MCF 10A (cell line): Measurements from ENCODE around the gene PRR13. TPM values are rescaled to one million over a fixed set of nuclear protein-coding genes. Genes with fewer than 3 reads are reported as not detected.

ENCODE experiments used
- BruUV-seq: library from RNA; stranded (reverse); fragments of 400-500 nt; replicated peaks from 2 replicates; lab custom pipeline; 2021; lab: Mats Ljungman, UMichigan
- CTCF ChIA-PET: fragments of 300-600 bp; sonication (Branson Sonifier 250); formaldehyde crosslinking; extraction: SDS; loops from one replicate; lab custom pipeline; 2021; ENCODE audit warnings: antibody characterized with exemption, inconsistent platforms; lab: Yijun Ruan, JAX
- POLR2A ChIA-PET: fragments of 300-600, 350-650 bp; sonication (Branson Sonifier 250); formaldehyde crosslinking; extraction: SDS; loops from one replicate; lab custom pipeline; 2020; ENCODE audit warnings: antibody characterized with exemption, inconsistent platforms; lab: Yijun Ruan, JAX
- DNase-seq: peaks from one replicate; pipeline ENCODE4 v3.0.0-alpha.2; 2018; ENCODE audit not compliant: unreplicated experiment
- H3K27ac Mint-ChIP-seq: one replicate; pipeline ENCODE4 v1.8.0; 2022; ENCODE audit warnings: mild to moderate bottlenecking, low read depth, mixed read lengths; ENCODE audit not compliant: unreplicated experiment
- H3K27me3 Mint-ChIP-seq: one replicate; pipeline ENCODE4 v1.8.0; 2022; ENCODE audit warnings: mixed read lengths; ENCODE audit not compliant: insufficient read depth, unreplicated experiment
- H3K36me3 Mint-ChIP-seq: one replicate; pipeline ENCODE4 v1.8.0; 2022; ENCODE audit warnings: mild to moderate bottlenecking, moderate library complexity, mixed read lengths; ENCODE audit not compliant: insufficient read depth, unreplicated experiment
- H3K4me1 Mint-ChIP-seq: one replicate; pipeline ENCODE4 v1.8.0; 2022; ENCODE audit warnings: mixed read lengths; ENCODE audit not compliant: insufficient read depth, unreplicated experiment
- H3K4me3 Mint-ChIP-seq: one replicate; pipeline ENCODE4 v1.8.0; 2022; ENCODE audit warnings: mild to moderate bottlenecking, moderate library complexity, mixed read lengths; ENCODE audit not compliant: unreplicated experiment
- H3K9me3 Mint-ChIP-seq: one replicate; pipeline ENCODE4 v1.8.0; 2022; ENCODE audit warnings: mixed read lengths; ENCODE audit not compliant: unreplicated experiment
- CTCF ChIP-seq: fragments of 200-600 bp; IDR thresholded peaks from one replicate; pipeline ENCODE4 v1.8.0; 2022; ENCODE audit warnings: antibody characterized with exemption, mild to moderate bottlenecking; ENCODE audit not compliant: unreplicated experiment
- intact Hi-C: fragments of 100-400 bp; cut with micrococcal nuclease; formaldehyde crosslinking; loops from 2 replicates; pipeline ENCODE4 v1.14.1; 2022
- total RNA-seq: library from RNA; stranded (reverse); gene quantifications from 2 replicates; pipeline ENCODE4 v1.2.3, GENCODE V29; 2022

PRR13 gene
- total RNA-seq, 1 experiment from 2014 or later = 147 TPM

GRCh38 chr12:53452159-53453077, 10.9 kb downstream of the PRR13 start:
- Mint-ChIP-seq H3K9me3 (no peaks in the 10 kb centered on the region), H3K27ac (peak overlapping the region; percentile 100), H3K4me1 (peaks cover 30% of the 10 kb centered on the region), H3K27me3 (no peaks in the 10 kb centered on the region), H3K36me3 (peaks cover 75% of the 10 kb centered on the region), H3K4me3 (peak overlapping the region; percentile 92)
- ChIA-PET POLR2A (interaction anchor here (0.6 to 4.0 kb wide), 13 partner anchors 12 to 223 kb away, joined by 3 to 22 read pairs (median 7); partner anchors contain the start of genes AAAS and TARBP2), CTCF (interaction anchor here (0.7 to 1.3 kb wide), 9 partner anchors 9 to 441 kb away, joined by 3 to 5 read pairs (median 3); partner anchors contain the start of gene AAAS)
- no TSS peak for BruUV-seq
- peak; percentile 69 for DNase-seq
- TF ChIP-seq CTCF = peak; percentile 35
- intact Hi-C loops = loop anchor here (1.0 to 2.0 kb wide), 2 partner anchors 48 to 128 kb away; partner anchors contain the start of gene TARBP2

- H3K36me3 Mint-ChIP-seq = peaks cover 77% of the 10 kb centered on the region
- ChIA-PET CTCF (interaction anchor here (0.5 to 1.5 kb wide), 8 partner anchors 8 to 376 kb away, joined by 3 to 8 read pairs (median 3); partner anchors contain the start of gene AAAS), POLR2A (interaction anchor here (0.6 to 4.0 kb wide), 20 partner anchors 9 to 133 kb away, joined by 3 to 22 read pairs (median 6); partner anchors contain the start of genes AAAS, PRR13, SP1 and TARBP2)
- H3K4me3 Mint-ChIP-seq = peak overlapping the region; percentile 92
- H3K9me3 Mint-ChIP-seq = no peaks in the 10 kb centered on the region
- peaks cover 30% of the 10 kb centered on the region for H3K4me1 Mint-ChIP-seq
- DNase-seq = no peak
- no peak for TF ChIP-seq CTCF
- no peaks in the 10 kb centered on the region for H3K27me3 Mint-ChIP-seq
- H3K27ac Mint-ChIP-seq = peak overlapping the region; percentile 100
- intact Hi-C loops = loop anchor here (2.0 kb wide), 1 partner anchor 47 kb away; the partner anchor contains the start of gene TARBP2
- no TSS peak for BruUV-seq
Observed at GRCh38 chr12:53453953-53454640, 12.6 kb downstream of the PRR13 start.

- peaks cover 83% of the 10 kb centered on the region for H3K36me3 Mint-ChIP-seq
- ChIA-PET CTCF (interaction anchor here (0.6 to 1.5 kb wide), 4 partner anchors 22 to 134 kb away, joined by 3 to 8 read pairs (median 4); partner anchors contain the start of gene AAAS), POLR2A (interaction anchor here (0.6 to 4.0 kb wide), 10 partner anchors 8 to 102 kb away, joined by 3 to 22 read pairs (median 6); partner anchors contain the start of genes PRR13, SP1 and TARBP2)
- no peak for TF ChIP-seq CTCF
- no TSS peak for BruUV-seq
- intact Hi-C loops = no loop called here
- no peaks in the 10 kb centered on the region for H3K27me3 Mint-ChIP-seq
- H3K27ac Mint-ChIP-seq = peak overlapping the region; percentile 12
- H3K4me1 Mint-ChIP-seq = peaks cover 30% of the 10 kb centered on the region
- H3K4me3 Mint-ChIP-seq = peak overlapping the region; percentile 92
- no peaks in the 10 kb centered on the region for H3K9me3 Mint-ChIP-seq
- no peak for DNase-seq
Observed at GRCh38 chr12:53454707-53455106, 13.2 kb downstream of the PRR13 start.
